ENCODE measurements around the gene SAV1. TPM values are rescaled to one million over a fixed set of nuclear protein-coding genes. Genes with fewer than 3 reads are reported as not detected.

The SAV1 gene
- total and polyA plus RNA-seq, 2 of the 4 experiments (the other 2 are of a cell fraction): 17.0 to 18.8 TPM

DNA sequence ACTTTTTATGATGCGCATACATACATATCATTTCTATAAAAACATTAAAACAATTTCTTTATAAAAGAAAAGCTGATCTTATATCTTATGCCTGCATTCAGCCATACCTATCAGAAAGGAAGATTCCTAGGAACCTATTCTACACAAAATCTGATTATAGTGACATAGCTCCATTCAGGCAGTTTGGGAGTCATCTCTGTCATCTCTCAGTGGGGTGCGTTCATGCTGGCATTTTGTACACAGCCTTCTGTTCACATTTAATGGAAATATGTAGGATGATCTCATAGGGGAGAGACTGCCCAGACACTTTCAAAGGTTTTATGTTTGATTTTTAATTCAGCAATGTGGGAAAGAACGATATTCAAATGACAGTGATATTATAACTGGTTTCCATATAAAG, 55.3 kb downstream of the SAV1 start:
- dilution Hi-C loops (cut with HindIII; ENCODE audit: low sequenced_read_pairs, unreplicated experiment): no loop called here
- Histone ChIP-seq H3K27me3 (ENCODE audit: control insufficient read depth, insufficient read depth, low read length) (no peaks in the 10 kb centered on the region), H3K56ac (ENCODE audit: extremely low read depth, insufficient read depth, low read length) (no peak overlapping the region), H3K79me1 (ENCODE audit: low read depth in 1 of 2, low read length in 2 of 2) (no peaks in the 10 kb centered on the region), H2BK120ac (ENCODE audit: low read depth, low read length) (no peak overlapping the region), H3K14ac (replicated peaks; ENCODE audit: low read depth, low read length) (no peak overlapping the region), H4K91ac (ENCODE audit: insufficient read depth, low read depth, low read length) (no peak overlapping the region), H2BK15ac (ENCODE audit: low read depth, low read length) (no peak overlapping the region), H3K4me1 (ENCODE audit: control insufficient read depth, insufficient read depth, low read length) (no peaks in the 10 kb centered on the region), H3K27ac (ENCODE audit: insufficient read depth, low read length) (no peak overlapping the region), H3K23ac (ENCODE audit: low read depth, low read length) (no peak overlapping the region), H2AK9ac (replicated peaks; ENCODE audit: low read depth, low read length, poor library complexity) (no peak overlapping the region), H4K8ac (ENCODE audit: low read depth in 2 of 2, low read length in 2 of 2) (no peak overlapping the region), H2BK5ac (ENCODE audit: low read depth, low read length, poor library complexity, severe bottlenecking) (no peak overlapping the region), H4K5ac (ENCODE audit: low read depth, low read length) (no peak overlapping the region), H3K9me3 (ENCODE audit: control insufficient read depth, insufficient read depth, low read length) (no peaks in the 10 kb centered on the region), H3K36me3 (ENCODE audit: control insufficient read depth, insufficient read depth, low read length) (no peaks in the 10 kb centered on the region), H4K20me1 (ENCODE audit: insufficient read depth, low read length) (no peaks in the 10 kb centered on the region), H3K18ac (ENCODE audit: low read depth, low read length) (no peak overlapping the region), H3K4me3 (ENCODE audit: insufficient read depth, low read depth, low read length) (no peak overlapping the region), H3K9ac (ENCODE audit: low read depth, low read length) (no peak overlapping the region), H3K9me1 (ENCODE audit: insufficient read depth, low read length) (no peaks in the 10 kb centered on the region), H3K4me2 (ENCODE audit: low read depth, low read length) (no peak overlapping the region), H2AK5ac (ENCODE audit: low read depth, low read length) (no peak overlapping the region), H2BK20ac (ENCODE audit: low read depth, low read length) (no peak overlapping the region), H3K4ac (ENCODE audit: low read depth, low read length) (no peak overlapping the region), H2AFZ (replicated peaks; ENCODE audit: low read length, poor library complexity) (no peak overlapping the region)
- ATAC-seq (ENCODE audit: low read depth) (no peak), DNase-seq (no peak)
- in situ Hi-C loops (cut with MboI; ENCODE audit: low sequenced_read_pairs): no loop called here
- ChIA-PET CTCF (no interaction called here), POLR2A (ENCODE audit: unreplicated experiment) (no interaction called here)
- WGBS, 2 experiments (ENCODE audit: extremely low coverage in 2 of 2, insufficient read length in 1 of 2): no CpG with 5 or more reads among the region's 3 CpGs
- intact Hi-C loops (cut with micrococcal nuclease): no loop called here
- no peak for TF ChIP-seq MXI1 (IDR thresholded peaks at IDR 0.05; ENCODE audit: borderline replicate concordance, low read depth, low read length)
- TF ChIP-seq SMC3 (IDR thresholded peaks at IDR 0.05; ENCODE audit: low read depth, low read length): no peak
- no peak for TF ChIP-seq NFE2L2 (IDR thresholded peaks at IDR 0.05; ENCODE audit: low read depth, low read length)
- no peak for TF ChIP-seq POLR2A (IDR thresholded peaks at IDR 0.05; ENCODE audit: low read depth, low read length)
- TF ChIP-seq CTCF (conservative IDR thresholded peaks at IDR 0.05; ENCODE audit: low read depth, low read length): no peak
- TF ChIP-seq, protein P1, sequence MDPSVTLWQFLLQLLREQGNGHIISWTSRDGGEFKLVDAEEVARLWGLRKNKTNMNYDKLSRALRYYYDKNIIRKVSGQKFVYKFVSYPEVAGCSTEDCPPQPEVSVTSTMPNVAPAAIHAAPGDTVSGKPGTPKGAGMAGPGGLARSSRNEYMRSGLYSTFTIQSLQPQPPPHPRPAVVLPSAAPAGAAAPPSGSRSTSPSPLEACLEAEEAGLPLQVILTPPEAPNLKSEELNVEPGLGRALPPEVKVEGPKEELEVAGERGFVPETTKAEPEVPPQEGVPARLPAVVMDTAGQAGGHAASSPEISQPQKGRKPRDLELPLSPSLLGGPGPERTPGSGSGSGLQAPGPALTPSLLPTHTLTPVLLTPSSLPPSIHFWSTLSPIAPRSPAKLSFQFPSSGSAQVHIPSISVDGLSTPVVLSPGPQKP (IDR thresholded peaks at IDR 0.05; ENCODE audit: borderline replicate concordance, low read depth, low read length): no peak
- no peak for TF ChIP-seq RAD21 (IDR thresholded peaks at IDR 0.05; ENCODE audit: low read length)
- no peak for TF ChIP-seq BHLHE40 (IDR thresholded peaks at IDR 0.05; ENCODE audit: low read depth, low read length)
- TF ChIP-seq CHD1 (IDR thresholded peaks at IDR 0.05; ENCODE audit: low read depth, low read length): no peak
- no peak for TF ChIP-seq MAZ (IDR thresholded peaks at IDR 0.05; ENCODE audit: borderline replicate concordance, low read depth, low read length)
- no peak for TF ChIP-seq RFX5 (IDR thresholded peaks at IDR 0.05; ENCODE audit: low read depth, low read length)
- no peak for TF ChIP-seq MAFK (IDR thresholded peaks at IDR 0.05; ENCODE audit: low read depth, low read length)
- TF ChIP-seq, protein P2, sequence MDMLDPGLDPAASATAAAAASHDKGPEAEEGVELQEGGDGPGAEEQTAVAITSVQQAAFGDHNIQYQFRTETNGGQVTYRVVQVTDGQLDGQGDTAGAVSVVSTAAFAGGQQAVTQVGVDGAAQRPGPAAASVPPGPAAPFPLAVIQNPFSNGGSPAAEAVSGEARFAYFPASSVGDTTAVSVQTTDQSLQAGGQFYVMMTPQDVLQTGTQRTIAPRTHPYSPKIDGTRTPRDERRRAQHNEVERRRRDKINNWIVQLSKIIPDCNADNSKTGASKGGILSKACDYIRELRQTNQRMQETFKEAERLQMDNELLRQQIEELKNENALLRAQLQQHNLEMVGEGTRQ (IDR thresholded peaks at IDR 0.05; ENCODE audit: low read depth, low read length): no peak
- TF ChIP-seq CEBPB (IDR thresholded peaks at IDR 0.05; ENCODE audit: low read depth, low read length): no peak
- TF ChIP-seq RCOR1 (IDR thresholded peaks at IDR 0.05; ENCODE audit: insufficient replicate concordance, low read length): no peak
- no peak for TF ChIP-seq FOS (IDR thresholded peaks at IDR 0.05; ENCODE audit: low read depth, low read length)
- BruUV-seq (replicated peaks): no TSS peak
